Activated naive CD8-positive, alpha-beta T cell (primary cell): ENCODE measurements around the gene SNX27.
A peak's percentile ranks its signal among the peaks of the same experiment; 100 is the strongest.

Source experiments
- H3K27ac Mint-ChIP-seq: one replicate; pipeline ENCODE4 v1.8.0; 2021; ENCODE audit warnings: mixed read lengths
- H3K27me3 Mint-ChIP-seq: one replicate; pipeline ENCODE4 v1.8.0; 2021; ENCODE audit warnings: mixed read lengths
- H3K36me3 Mint-ChIP-seq: one replicate; pipeline ENCODE4 v1.8.0; 2021; ENCODE audit warnings: mixed read lengths
- H3K4me1 Mint-ChIP-seq: one replicate; pipeline ENCODE4 v1.8.0; 2021; ENCODE audit warnings: low read depth, mixed read lengths
- H3K4me3 Mint-ChIP-seq: one replicate; pipeline ENCODE4 v1.8.0; 2021; ENCODE audit warnings: mild to moderate bottlenecking, mixed read lengths
- H3K9me3 Mint-ChIP-seq: one replicate; pipeline ENCODE4 v1.8.0; 2021; ENCODE audit warnings: low read depth, mixed read lengths

Gene SNX27

DNA sequence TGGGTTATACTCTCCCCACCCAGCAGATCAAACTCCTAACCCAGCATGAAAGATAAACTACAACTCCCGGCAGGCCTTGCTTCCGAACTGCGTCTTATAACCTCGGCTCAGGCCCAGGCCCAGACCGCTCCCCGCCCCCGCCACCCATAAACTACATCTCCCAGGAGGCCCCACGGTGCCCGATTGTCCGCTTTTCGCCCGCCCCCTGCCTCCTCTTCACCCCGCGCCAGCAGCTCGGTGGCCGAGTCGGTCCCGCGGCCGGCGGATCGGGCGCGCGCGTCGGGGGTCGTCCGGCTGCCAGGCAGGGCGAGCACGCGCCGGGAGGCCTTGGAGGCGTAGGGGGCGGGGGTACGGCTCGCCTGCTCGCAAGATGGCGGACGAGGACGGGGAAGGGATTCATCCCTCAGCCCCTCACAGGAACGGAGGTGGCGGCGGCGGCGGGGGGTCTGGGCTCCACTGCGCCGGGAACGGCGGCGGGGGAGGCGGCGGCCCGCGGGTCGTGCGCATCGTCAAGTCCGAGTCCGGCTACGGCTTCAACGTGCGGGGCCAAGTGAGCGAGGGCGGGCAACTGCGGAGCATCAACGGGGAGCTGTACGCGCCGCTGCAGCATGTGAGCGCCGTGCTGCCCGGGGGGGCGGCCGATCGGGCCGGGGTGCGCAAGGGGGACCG lies at the start of gene SNX27:
Gene SNX27 (plus strand): TSS at position 219 of the 669 bp plus-strand sequence. CDS start 152 bp downstream, at position 371.
- Mint-ChIP-seq H3K27ac (peak within 1 kb of the TSS; percentile 96), H3K27me3 (peaks cover 3% of the 10 kb centered on the region), H3K4me1 (peaks cover 41% of the 10 kb centered on the region), H3K36me3 (no peaks in the 10 kb centered on the region), H3K9me3 (no peaks in the 10 kb centered on the region), H3K4me3 (peak within 1 kb of the TSS; percentile 96)

GRCh38 chr1:151562661-151563060 lies 49.2 kb upstream of the SNX27 start:
- no peaks in the 10 kb centered on the region for H3K27me3 Mint-ChIP-seq
- peaks cover 6% of the 10 kb centered on the region for H3K36me3 Mint-ChIP-seq
- no peaks in the 10 kb centered on the region for H3K9me3 Mint-ChIP-seq
- H3K4me3 Mint-ChIP-seq: no peak overlapping the region
- H3K27ac Mint-ChIP-seq: no peak overlapping the region
- H3K4me1 Mint-ChIP-seq: no peaks in the 10 kb centered on the region

- Mint-ChIP-seq H3K4me3 (no peak overlapping the region), H3K36me3 (peaks cover 5% of the 10 kb centered on the region), H3K27ac (no peak overlapping the region), H3K27me3 (no peaks in the 10 kb centered on the region), H3K9me3 (no peaks in the 10 kb centered on the region), H3K4me1 (no peaks in the 10 kb centered on the region)
These were observed 48.5 kb upstream of the SNX27 start for GRCh38 chr1:151563376-151563775.

DNA sequence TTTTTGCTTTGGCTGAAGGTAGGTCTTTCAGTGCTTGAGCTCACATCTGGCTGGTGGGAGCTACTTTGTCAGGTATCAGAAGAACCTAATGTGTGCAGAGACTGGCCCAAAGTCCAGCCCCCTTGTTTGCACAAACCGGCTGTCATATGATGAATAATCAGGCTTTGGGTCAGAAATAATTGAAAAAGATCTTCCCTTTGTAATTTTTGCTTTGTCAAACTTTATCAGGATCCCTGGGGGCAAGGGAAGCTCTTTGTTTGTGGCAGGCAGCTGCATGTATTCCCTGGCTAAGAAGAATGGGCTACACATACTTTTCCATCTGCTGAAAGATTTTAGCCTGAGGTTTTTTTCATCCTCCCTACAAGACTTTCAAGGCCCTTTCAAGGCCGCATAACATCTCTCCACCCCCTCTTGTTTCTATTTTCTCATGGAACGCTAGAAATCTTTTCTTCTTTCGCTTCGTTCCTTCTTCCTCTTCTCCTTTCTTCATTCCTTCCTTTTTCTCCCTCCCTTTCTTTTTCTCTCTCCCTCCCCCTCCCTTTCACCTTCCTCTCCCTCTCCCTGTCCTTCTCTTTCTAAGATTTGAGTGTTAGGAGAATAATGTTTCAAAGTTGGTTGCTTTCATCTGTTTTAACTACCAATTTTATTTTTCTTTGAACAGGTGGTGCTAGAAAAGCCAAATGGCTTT lies 46.2 kb upstream of the SNX27 start:
- Mint-ChIP-seq H3K4me3 (no peak overlapping the region), H3K27ac (no peak overlapping the region), H3K36me3 (peaks cover 4% of the 10 kb centered on the region), H3K9me3 (no peaks in the 10 kb centered on the region), H3K27me3 (no peaks in the 10 kb centered on the region), H3K4me1 (no peaks in the 10 kb centered on the region)

- H3K27ac Mint-ChIP-seq: no peak overlapping the region
- no peaks in the 10 kb centered on the region for H3K4me1 Mint-ChIP-seq
- no peaks in the 10 kb centered on the region for H3K9me3 Mint-ChIP-seq
- peaks cover 4% of the 10 kb centered on the region for H3K36me3 Mint-ChIP-seq
- no peak overlapping the region for H3K4me3 Mint-ChIP-seq
- no peaks in the 10 kb centered on the region for H3K27me3 Mint-ChIP-seq
These were observed 43.2 kb upstream of the SNX27 start for GRCh38 chr1:151568626-151569088.

- Mint-ChIP-seq H3K4me3 (no peak overlapping the region), H3K27ac (no peak overlapping the region), H3K36me3 (peaks cover 6% of the 10 kb centered on the region), H3K27me3 (no peaks in the 10 kb centered on the region), H3K4me1 (no peaks in the 10 kb centered on the region), H3K9me3 (no peaks in the 10 kb centered on the region)
These were observed 41.0 kb upstream of the SNX27 start for GRCh38 chr1:151570819-151571218.

DNA sequence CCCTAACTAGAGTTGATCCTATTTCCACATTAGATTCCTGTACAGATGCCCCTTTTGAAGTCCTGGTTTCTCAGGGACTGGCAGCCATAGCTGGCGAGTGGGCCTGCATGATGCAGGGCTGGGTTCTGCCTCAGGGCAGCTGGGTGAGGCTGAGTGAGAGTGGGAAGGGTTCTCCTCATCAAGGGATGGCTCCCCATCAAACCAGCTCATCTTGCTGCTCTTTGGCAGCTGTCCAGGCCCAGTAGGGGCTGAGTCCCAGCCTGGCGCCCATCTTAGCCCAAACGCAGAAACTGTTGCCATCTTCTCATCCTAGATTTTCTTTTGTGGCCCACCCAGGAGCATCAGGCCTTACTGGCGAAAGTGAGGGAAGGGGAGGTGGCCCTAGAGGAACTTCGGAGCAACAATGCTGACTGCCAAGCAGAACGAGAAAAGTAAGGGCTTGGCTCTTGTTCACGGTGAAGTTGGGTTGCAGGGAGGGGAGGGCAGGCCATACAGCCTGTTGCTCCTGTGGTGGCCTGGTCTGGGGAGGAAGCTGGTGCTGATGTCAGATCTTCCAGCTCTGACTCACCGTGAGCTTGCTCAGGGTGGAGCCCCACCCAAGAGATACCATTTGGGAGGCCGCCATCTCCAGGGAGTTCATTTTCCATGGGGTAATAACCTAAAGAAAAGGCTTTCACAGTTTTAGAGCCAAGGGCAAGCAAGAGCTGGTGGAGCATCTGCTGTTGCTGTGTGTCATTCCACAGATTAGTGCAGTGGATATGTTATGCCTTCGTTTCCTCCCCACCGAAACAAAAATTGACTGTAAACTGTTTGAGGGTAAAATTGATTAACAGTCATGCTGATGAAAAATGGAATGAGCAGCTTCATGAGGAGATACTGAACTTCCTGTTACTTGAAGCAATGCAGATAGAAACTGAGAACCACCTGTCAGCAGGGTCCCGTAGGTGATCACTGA lies 37.0 kb upstream of the SNX27 start:
- Mint-ChIP-seq H3K36me3 (peaks cover 3% of the 10 kb centered on the region), H3K27ac (no peak overlapping the region), H3K27me3 (no peaks in the 10 kb centered on the region), H3K4me3 (no peak overlapping the region), H3K9me3 (no peaks in the 10 kb centered on the region), H3K4me1 (no peaks in the 10 kb centered on the region)

- Mint-ChIP-seq H3K36me3 (peaks cover 3% of the 10 kb centered on the region), H3K4me3 (no peak overlapping the region), H3K4me1 (no peaks in the 10 kb centered on the region), H3K27me3 (no peaks in the 10 kb centered on the region), H3K27ac (no peak overlapping the region), H3K9me3 (no peaks in the 10 kb centered on the region)
These were observed 34.7 kb upstream of the SNX27 start for GRCh38 chr1:151577173-151577572.

DNA sequence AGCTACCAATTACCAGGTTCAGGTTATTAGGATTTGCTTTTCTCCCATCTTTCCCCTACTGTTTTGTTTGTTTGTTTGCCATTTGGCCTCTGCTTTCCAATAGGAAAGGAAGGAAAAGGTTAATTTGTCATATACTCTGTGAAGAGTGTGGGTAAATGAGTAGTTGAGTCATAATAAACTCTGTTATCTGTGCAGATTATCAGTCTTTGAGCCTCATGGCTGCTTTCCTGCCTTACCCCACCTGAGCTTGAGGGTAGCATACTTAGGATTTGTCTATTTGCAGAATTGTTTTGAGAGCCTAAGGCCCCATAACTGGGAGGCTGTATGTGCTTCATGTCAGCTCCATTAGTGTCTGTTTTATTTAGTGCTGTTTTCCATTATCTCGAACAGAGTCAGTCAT lies 32.9 kb upstream of the SNX27 start:
- Mint-ChIP-seq H3K4me3 (no peak overlapping the region), H3K27me3 (no peaks in the 10 kb centered on the region), H3K4me1 (no peaks in the 10 kb centered on the region), H3K9me3 (no peaks in the 10 kb centered on the region), H3K36me3 (peaks cover 3% of the 10 kb centered on the region), H3K27ac (no peak overlapping the region)

DNA sequence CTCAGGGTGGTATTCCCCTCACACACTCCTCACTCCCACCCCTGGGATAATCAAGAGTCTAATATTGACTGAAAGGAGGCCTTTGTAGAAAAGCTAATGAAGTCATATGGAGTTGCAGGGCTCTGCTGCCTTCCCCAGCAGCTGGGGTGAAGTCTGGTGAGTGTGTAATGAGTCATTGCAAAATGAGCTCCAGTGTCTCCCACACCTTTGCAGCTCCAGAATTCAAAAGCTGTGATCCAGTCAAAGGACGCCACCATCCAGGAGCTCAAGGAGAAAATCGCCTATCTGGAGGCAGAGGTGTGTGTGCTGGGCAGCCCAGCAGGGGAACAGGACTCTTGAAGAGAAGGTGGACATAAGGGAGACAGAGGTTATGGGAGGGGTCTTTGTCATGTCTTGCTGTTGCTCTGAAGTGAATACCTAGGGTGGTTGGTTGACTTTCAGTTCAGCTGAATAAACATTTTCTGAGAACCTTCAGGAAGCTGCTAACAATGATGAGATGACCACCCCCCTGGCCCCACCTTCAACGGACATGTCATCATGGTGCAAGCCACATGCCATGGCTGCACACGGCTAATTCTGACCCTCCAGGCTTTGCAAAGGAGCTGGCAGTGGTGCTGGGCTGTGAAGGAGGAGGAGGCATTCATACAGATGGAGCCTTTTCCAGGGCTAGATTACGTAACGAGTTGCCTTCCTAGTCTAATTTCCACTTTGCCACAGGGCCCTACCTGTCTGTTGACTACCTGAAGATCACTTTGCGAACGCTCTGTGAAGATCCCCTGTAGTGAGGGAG lies 32.2 kb upstream of the SNX27 start:
- Mint-ChIP-seq H3K4me3 (no peak overlapping the region), H3K36me3 (peaks cover 3% of the 10 kb centered on the region), H3K4me1 (no peaks in the 10 kb centered on the region), H3K27ac (no peak overlapping the region), H3K9me3 (no peaks in the 10 kb centered on the region), H3K27me3 (no peaks in the 10 kb centered on the region)

DNA sequence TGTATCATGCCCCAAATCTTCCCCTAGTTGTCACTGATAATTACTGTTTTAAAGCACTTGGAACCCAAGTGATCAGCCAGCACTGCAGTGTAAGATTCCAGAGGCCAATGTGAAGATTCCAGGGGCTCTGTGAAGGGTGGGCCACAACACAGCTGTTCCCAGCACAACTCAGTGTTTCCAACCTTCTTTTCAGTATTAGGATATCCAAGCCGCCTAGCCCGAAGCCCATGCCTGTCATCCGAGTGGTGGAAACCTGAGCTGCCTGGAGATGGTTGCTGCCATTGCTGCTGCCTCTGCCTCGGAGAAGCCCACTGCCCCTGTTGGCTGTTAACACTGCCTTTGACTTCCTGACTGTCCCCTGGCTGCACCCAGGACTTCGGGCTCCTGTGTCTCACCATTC lies 30.4 kb upstream of the SNX27 start:
- no peaks in the 10 kb centered on the region for H3K9me3 Mint-ChIP-seq
- H3K27ac Mint-ChIP-seq: no peak overlapping the region
- H3K27me3 Mint-ChIP-seq: no peaks in the 10 kb centered on the region
- no peaks in the 10 kb centered on the region for H3K4me1 Mint-ChIP-seq
- no peak overlapping the region for H3K4me3 Mint-ChIP-seq
- H3K36me3 Mint-ChIP-seq: no peaks in the 10 kb centered on the region

GRCh38 chr1:151581921-151582320 lies 29.9 kb upstream of the SNX27 start:
- Mint-ChIP-seq H3K4me3 (no peak overlapping the region), H3K27me3 (no peaks in the 10 kb centered on the region), H3K27ac (no peak overlapping the region), H3K36me3 (no peaks in the 10 kb centered on the region), H3K9me3 (no peaks in the 10 kb centered on the region), H3K4me1 (no peaks in the 10 kb centered on the region)

DNA sequence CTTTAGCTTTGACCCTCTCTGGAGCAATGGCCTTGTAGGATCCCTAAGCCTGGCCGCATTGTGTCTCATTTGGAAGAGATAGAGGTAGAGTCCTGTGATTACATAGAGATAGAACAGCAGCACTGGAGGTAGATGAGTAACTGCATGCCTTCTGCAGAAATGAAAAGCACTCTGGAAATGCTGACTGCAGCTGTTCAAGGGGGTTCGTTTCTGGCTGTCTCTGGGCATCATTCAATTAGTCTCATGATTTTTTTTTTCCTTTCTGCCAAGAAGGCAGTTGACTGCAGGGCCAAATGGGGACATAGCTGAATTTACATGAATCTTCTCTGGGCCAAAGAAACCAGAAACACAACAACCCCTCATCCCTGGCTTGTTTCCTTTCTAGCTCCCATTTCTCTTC lies 28.1 kb upstream of the SNX27 start:
- H3K4me3 Mint-ChIP-seq: no peak overlapping the region
- no peaks in the 10 kb centered on the region for H3K9me3 Mint-ChIP-seq
- H3K36me3 Mint-ChIP-seq: no peaks in the 10 kb centered on the region
- peaks cover 2% of the 10 kb centered on the region for H3K27me3 Mint-ChIP-seq
- no peak overlapping the region for H3K27ac Mint-ChIP-seq
- no peaks in the 10 kb centered on the region for H3K4me1 Mint-ChIP-seq

GRCh38 chr1:151584278-151584677 lies 27.6 kb upstream of the SNX27 start:
- Mint-ChIP-seq H3K9me3 (no peaks in the 10 kb centered on the region), H3K27me3 (peaks cover 2% of the 10 kb centered on the region), H3K4me1 (no peaks in the 10 kb centered on the region), H3K36me3 (no peaks in the 10 kb centered on the region), H3K4me3 (no peak overlapping the region), H3K27ac (no peak overlapping the region)
